K562 (cell line): Measurements from ENCODE around the gene PTGR1. TPM values are rescaled to one million over a fixed set of nuclear protein-coding genes. Genes with fewer than 3 reads are reported as not detected.

Experiments
- GTF2F1 ChIP-seq: IDR thresholded peaks from 2 replicates; pipeline ENCODE4 v1.6.1; 2011; ENCODE audit warnings: low read depth, low read length, improper control_type of control experiment
- L3MBTL2 ChIP-seq: fragments of 450-650 bp; IDR thresholded peaks from 2 replicates; pipeline ENCODE4 v1.6.1; 2016; ENCODE audit warnings: mild to moderate bottlenecking, moderate library complexity
- MYNN ChIP-seq, 2 experiments: sonication (generic); formaldehyde crosslinking in 1 of 2; IDR thresholded peaks; 2 replicates each; pipeline versions ENCODE4 v1.5.0 to v1.6.1; 2016 to 2020; ENCODE audit warnings: antibody characterized with exemption in 1 of 2, missing genetic modification reagents in 1 of 2
- SETDB1 ChIP-seq: IDR thresholded peaks from one replicate; pipeline ENCODE4 v1.6.1; 2012; ENCODE audit warnings: low read length, control low read depth, inconsistent platforms
- TAF9B ChIP-seq: fragments of 450-650 bp; IDR thresholded peaks from 2 replicates; pipeline ENCODE4 v1.6.1; 2018; ENCODE audit warnings: mild to moderate bottlenecking; ENCODE audit not compliant: partially characterized antibody
- ZBTB7A ChIP-seq: IDR thresholded peaks from 2 replicates; pipeline ENCODE4 v1.6.1; 2011; ENCODE audit warnings: low read depth, mild to moderate bottlenecking, low read length, moderate library complexity, borderline replicate concordance; ENCODE audit not compliant: control insufficient read depth
- ZNF436 ChIP-seq: fragments of 250-450, 450-650 bp; sonication (Bioruptor Pico); formaldehyde crosslinking; IDR thresholded peaks from 2 replicates; pipeline ENCODE4 v1.7.0; 2020; ENCODE audit warnings: mild to moderate bottlenecking
- polyA plus RNA-seq, 8 experiments: library from polyadenylated mRNA; depleted of rRNA in 4 of 8; stranded (reverse) in 5 of 8; unstranded in 3 of 8; fragments of >200 nt; fragmentation: Nextera tagmentation in 2 of 8; fragmentation: Illumina TruSeq in 1 of 8; extraction: Ambion mirVana in 2 of 8; extraction: Trizol in 1 of 8; gene quantifications; 2 replicates each; pipeline versions ENCODE4 v1.2.1 to v1.2.3, GENCODE V29; 2011 to 2014; ENCODE audit warnings: inconsistent platforms in 1 of 8, missing spikeins in 1 of 8
- total RNA-seq, 7 experiments: library from RNA; depleted of rRNA in 6 of 7; stranded (reverse); fragments of >200 nt in 6 of 7; fragmentation: Illumina TruSeq in 2 of 7; extraction: Trizol in 2 of 7; gene quantifications; 2 replicates each; pipeline versions ENCODE4 v1.2.1 to v1.2.3, GENCODE V29; 2011 to 2021; ENCODE audit warnings: low replicate concordance in 1 of 7
- TF ChIP-seq, protein P1 (sequence below): fragments of 450-650 bp; IDR thresholded peaks from 2 replicates; pipeline ENCODE4 v1.6.1; 2016; ENCODE audit warnings: borderline replicate concordance
- TF ChIP-seq, protein P2 (sequence below): fragments of 200-600 bp; sonication (generic); IDR thresholded peaks from one replicate; pipeline ENCODE4 v1.6.1; 2012; ENCODE audit warnings: mild to moderate bottlenecking, low read depth, low read length, inconsistent platforms
- TF ChIP-seq, protein P3 (sequence below), 2 experiments: fragments of 250-450 bp in 1 of 2; fragments of 450-650 bp in 1 of 2; sonication (Bioruptor Pico) in 1 of 2; IDR thresholded peaks; 2 replicates each; pipeline versions ENCODE4 v1.6.1 to v1.8.0; 2016 to 2021; ENCODE audit warnings: mild to moderate bottlenecking in 2 of 2, moderate library complexity in 2 of 2, missing compliant biosample characterization in 1 of 2, missing genetic modification characterization in 1 of 2
- TF ChIP-seq, protein P4 (sequence below): fragments of 450-650 bp; formaldehyde crosslinking; IDR thresholded peaks from 2 replicates; pipeline ENCODE4 v1.4.0; 2022; ENCODE audit warnings: missing genetic modification characterization
- TF ChIP-seq, protein P5 (sequence below): sonication (generic); IDR thresholded peaks from 2 replicates; pipeline ENCODE4 v1.6.1; 2016

The PTGR1 gene
- total and polyA plus RNA-seq, 9 of the 15 experiments (the other 6 are each of a cell fraction or from before 2014, with no cell fraction given), result 0.22 TPM; not detected in 8

DNA sequence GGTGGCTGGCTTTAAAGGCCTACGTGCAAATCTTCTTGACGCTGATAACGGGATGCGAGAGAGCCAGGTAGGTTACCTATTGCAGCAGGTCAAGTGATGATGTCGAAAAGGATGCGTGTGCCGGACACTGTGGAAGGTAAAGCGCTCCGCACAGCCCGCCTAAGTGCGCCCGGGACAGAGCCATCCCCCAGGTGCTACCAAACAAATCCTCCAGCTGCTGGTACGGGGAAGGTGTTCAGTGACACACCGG lies 31.4 kb upstream of the PTGR1 start (continued):
- TF ChIP-seq, protein P1, sequence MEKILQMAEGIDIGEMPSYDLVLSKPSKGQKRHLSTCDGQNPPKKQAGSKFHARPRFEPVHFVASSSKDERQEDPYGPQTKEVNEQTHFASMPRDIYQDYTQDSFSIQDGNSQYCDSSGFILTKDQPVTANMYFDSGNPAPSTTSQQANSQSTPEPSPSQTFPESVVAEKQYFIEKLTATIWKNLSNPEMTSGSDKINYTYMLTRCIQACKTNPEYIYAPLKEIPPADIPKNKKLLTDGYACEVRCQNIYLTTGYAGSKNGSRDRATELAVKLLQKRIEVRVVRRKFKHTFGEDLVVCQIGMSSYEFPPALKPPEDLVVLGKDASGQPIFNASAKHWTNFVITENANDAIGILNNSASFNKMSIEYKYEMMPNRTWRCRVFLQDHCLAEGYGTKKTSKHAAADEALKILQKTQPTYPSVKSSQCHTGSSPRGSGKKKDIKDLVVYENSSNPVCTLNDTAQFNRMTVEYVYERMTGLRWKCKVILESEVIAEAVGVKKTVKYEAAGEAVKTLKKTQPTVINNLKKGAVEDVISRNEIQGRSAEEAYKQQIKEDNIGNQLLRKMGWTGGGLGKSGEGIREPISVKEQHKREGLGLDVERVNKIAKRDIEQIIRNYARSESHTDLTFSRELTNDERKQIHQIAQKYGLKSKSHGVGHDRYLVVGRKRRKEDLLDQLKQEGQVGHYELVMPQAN, result peak; percentile 92; the same call in 1 of the 2 replicates
- TF ChIP-seq MYNN (IDR thresholded peaks at IDR 0.05) (peak; percentile 65; the same call in 1 of the 2 replicates), MYNN (CRISPR knock-in tag; IDR thresholded peaks at IDR 0.05) (no peak), SETDB1 (no peak), GTF2F1 (no peak), TAF9B (peak; percentile 27), ZBTB7A (peak; percentile 8; the same call in 1 of the 2 replicates), L3MBTL2 (0 out of 2 replicates have a peak, but pooled peaks have one; percentile 47), ZNF436 (no peak)
- TF ChIP-seq, protein P2, sequence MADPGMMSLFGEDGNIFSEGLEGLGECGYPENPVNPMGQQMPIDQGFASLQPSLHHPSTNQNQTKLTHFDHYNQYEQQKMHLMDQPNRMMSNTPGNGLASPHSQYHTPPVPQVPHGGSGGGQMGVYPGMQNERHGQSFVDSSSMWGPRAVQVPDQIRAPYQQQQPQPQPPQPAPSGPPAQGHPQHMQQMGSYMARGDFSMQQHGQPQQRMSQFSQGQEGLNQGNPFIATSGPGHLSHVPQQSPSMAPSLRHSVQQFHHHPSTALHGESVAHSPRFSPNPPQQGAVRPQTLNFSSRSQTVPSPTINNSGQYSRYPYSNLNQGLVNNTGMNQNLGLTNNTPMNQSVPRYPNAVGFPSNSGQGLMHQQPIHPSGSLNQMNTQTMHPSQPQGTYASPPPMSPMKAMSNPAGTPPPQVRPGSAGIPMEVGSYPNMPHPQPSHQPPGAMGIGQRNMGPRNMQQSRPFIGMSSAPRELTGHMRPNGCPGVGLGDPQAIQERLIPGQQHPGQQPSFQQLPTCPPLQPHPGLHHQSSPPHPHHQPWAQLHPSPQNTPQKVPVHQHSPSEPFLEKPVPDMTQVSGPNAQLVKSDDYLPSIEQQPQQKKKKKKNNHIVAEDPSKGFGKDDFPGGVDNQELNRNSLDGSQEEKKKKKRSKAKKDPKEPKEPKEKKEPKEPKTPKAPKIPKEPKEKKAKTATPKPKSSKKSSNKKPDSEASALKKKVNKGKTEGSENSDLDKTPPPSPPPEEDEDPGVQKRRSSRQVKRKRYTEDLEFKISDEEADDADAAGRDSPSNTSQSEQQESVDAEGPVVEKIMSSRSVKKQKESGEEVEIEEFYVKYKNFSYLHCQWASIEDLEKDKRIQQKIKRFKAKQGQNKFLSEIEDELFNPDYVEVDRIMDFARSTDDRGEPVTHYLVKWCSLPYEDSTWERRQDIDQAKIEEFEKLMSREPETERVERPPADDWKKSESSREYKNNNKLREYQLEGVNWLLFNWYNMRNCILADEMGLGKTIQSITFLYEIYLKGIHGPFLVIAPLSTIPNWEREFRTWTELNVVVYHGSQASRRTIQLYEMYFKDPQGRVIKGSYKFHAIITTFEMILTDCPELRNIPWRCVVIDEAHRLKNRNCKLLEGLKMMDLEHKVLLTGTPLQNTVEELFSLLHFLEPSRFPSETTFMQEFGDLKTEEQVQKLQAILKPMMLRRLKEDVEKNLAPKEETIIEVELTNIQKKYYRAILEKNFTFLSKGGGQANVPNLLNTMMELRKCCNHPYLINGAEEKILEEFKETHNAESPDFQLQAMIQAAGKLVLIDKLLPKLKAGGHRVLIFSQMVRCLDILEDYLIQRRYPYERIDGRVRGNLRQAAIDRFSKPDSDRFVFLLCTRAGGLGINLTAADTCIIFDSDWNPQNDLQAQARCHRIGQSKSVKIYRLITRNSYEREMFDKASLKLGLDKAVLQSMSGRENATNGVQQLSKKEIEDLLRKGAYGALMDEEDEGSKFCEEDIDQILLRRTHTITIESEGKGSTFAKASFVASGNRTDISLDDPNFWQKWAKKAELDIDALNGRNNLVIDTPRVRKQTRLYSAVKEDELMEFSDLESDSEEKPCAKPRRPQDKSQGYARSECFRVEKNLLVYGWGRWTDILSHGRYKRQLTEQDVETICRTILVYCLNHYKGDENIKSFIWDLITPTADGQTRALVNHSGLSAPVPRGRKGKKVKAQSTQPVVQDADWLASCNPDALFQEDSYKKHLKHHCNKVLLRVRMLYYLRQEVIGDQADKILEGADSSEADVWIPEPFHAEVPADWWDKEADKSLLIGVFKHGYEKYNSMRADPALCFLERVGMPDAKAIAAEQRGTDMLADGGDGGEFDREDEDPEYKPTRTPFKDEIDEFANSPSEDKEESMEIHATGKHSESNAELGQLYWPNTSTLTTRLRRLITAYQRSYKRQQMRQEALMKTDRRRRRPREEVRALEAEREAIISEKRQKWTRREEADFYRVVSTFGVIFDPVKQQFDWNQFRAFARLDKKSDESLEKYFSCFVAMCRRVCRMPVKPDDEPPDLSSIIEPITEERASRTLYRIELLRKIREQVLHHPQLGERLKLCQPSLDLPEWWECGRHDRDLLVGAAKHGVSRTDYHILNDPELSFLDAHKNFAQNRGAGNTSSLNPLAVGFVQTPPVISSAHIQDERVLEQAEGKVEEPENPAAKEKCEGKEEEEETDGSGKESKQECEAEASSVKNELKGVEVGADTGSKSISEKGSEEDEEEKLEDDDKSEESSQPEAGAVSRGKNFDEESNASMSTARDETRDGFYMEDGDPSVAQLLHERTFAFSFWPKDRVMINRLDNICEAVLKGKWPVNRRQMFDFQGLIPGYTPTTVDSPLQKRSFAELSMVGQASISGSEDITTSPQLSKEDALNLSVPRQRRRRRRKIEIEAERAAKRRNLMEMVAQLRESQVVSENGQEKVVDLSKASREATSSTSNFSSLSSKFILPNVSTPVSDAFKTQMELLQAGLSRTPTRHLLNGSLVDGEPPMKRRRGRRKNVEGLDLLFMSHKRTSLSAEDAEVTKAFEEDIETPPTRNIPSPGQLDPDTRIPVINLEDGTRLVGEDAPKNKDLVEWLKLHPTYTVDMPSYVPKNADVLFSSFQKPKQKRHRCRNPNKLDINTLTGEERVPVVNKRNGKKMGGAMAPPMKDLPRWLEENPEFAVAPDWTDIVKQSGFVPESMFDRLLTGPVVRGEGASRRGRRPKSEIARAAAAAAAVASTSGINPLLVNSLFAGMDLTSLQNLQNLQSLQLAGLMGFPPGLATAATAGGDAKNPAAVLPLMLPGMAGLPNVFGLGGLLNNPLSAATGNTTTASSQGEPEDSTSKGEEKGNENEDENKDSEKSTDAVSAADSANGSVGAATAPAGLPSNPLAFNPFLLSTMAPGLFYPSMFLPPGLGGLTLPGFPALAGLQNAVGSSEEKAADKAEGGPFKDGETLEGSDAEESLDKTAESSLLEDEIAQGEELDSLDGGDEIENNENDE, result peak; percentile 31
- TF ChIP-seq, protein P3, sequence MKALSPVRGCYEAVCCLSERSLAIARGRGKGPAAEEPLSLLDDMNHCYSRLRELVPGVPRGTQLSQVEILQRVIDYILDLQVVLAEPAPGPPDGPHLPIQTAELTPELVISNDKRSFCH (CRISPR knock-in tag; IDR thresholded peaks at IDR 0.05), result no peak
- TF ChIP-seq, protein P3 (tag; IDR thresholded peaks at IDR 0.05), result peak; percentile 44
- TF ChIP-seq, protein P4, sequence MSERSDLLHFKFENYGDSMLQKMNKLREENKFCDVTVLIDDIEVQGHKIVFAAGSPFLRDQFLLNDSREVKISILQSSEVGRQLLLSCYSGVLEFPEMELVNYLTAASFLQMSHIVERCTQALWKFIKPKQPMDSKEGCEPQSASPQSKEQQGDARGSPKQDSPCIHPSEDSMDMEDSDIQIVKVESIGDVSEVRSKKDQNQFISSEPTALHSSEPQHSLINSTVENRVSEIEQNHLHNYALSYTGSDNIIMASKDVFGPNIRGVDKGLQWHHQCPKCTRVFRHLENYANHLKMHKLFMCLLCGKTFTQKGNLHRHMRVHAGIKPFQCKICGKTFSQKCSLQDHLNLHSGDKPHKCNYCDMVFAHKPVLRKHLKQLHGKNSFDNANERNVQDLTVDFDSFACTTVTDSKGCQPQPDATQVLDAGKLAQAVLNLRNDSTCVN (CRISPR knock-in tag), result no peak
- TF ChIP-seq, protein P5, sequence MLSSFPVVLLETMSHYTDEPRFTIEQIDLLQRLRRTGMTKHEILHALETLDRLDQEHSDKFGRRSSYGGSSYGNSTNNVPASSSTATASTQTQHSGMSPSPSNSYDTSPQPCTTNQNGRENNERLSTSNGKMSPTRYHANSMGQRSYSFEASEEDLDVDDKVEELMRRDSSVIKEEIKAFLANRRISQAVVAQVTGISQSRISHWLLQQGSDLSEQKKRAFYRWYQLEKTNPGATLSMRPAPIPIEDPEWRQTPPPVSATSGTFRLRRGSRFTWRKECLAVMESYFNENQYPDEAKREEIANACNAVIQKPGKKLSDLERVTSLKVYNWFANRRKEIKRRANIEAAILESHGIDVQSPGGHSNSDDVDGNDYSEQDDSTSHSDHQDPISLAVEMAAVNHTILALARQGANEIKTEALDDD, result no peak; the same call in 1 of the 2 replicates
